Measurements from ENCODE around the gene KCNK5.

DNA sequence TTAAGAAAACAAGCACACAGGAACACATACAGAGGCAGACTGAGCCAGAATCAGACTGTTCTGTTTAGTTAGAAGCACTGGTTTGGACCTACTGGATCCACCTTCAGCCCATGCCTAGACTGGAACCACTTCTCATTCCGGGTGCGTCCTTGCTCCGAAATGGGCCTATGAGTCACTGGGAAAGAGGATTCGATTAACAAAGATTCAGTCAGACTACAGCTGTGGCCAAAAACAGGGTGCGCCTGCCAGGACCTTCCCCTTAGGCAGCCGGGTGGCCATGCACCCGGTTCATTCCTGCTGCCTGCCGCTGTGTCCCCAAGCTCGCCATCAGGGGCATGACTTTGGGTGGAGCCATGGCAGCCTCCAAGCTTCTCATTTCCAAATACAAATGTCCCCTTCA is 14.5 kb upstream of the KCNK5 start:
- TF ChIP-seq SUZ12 (IDR thresholded peaks at IDR 0.05; ENCODE audit: low read length) (no peak), YY1 (IDR thresholded peaks at IDR 0.05; ENCODE audit: low read depth, low read length) (no peak), ATF3 (IDR thresholded peaks at IDR 0.05; ENCODE audit: insufficient read depth, low read depth, low read length) (no peak)
- TF ChIP-seq, protein P1, sequence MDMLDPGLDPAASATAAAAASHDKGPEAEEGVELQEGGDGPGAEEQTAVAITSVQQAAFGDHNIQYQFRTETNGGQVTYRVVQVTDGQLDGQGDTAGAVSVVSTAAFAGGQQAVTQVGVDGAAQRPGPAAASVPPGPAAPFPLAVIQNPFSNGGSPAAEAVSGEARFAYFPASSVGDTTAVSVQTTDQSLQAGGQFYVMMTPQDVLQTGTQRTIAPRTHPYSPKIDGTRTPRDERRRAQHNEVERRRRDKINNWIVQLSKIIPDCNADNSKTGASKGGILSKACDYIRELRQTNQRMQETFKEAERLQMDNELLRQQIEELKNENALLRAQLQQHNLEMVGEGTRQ (IDR thresholded peaks at IDR 0.05; ENCODE audit: low read length) = no peak
